ENCODE measurements around the gene ASB4.

Gene ASB4

GRCh38 chr7:95531605-95532219 is 46.0 kb downstream of the ASB4 start:
- no peak for TF ChIP-seq POLR2AphosphoS5 (IDR thresholded peaks at IDR 0.05; ENCODE audit: low read depth, low read length)
- TF ChIP-seq TAF1 (IDR thresholded peaks at IDR 0.05; ENCODE audit: borderline replicate concordance, low read depth, low read length) = no peak
- TF ChIP-seq POLR2A (IDR thresholded peaks at IDR 0.05; ENCODE audit: low read depth, low read length) = no peak
- FAIRE-seq = no peak
- no peak for DNase-seq (ENCODE audit: insufficient read length)

DNA sequence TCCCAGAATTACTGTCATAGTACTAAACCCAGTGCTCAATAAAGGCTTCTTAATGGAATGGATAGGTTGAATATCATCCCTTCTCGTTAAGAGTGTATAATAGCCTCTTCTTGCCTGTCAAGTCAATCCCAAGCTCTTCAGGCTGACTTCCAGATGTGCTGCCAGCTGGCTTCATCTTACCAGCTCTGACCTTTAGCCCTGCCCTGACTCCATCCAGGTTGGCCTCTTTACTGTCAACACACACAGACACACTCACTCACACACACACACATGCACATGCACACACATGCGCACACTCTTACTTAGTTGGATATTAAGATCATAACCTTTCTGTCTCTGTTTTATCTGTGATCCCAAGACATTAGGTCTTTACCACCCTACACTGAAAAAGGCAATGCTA is 49.1 kb downstream of the ASB4 start:
- DNase-seq (ENCODE audit: insufficient read length) (no peak), FAIRE-seq (no peak)
- no peak for TF ChIP-seq POLR2AphosphoS5 (IDR thresholded peaks at IDR 0.05; ENCODE audit: low read depth, low read length)
- no peak for TF ChIP-seq TAF1 (IDR thresholded peaks at IDR 0.05; ENCODE audit: borderline replicate concordance, low read depth, low read length)
- no peak for TF ChIP-seq POLR2A (IDR thresholded peaks at IDR 0.05; ENCODE audit: low read depth, low read length)

GRCh38 chr7:95535662-95536061 is 49.9 kb downstream of the ASB4 start:
- TF ChIP-seq TAF1 (IDR thresholded peaks at IDR 0.05; ENCODE audit: borderline replicate concordance, low read depth, low read length) (no peak), POLR2AphosphoS5 (IDR thresholded peaks at IDR 0.05; ENCODE audit: low read depth, low read length) (no peak), POLR2A (IDR thresholded peaks at IDR 0.05; ENCODE audit: low read depth, low read length) (no peak)
- no peak for FAIRE-seq
- no peak for DNase-seq (ENCODE audit: insufficient read length)

DNA sequence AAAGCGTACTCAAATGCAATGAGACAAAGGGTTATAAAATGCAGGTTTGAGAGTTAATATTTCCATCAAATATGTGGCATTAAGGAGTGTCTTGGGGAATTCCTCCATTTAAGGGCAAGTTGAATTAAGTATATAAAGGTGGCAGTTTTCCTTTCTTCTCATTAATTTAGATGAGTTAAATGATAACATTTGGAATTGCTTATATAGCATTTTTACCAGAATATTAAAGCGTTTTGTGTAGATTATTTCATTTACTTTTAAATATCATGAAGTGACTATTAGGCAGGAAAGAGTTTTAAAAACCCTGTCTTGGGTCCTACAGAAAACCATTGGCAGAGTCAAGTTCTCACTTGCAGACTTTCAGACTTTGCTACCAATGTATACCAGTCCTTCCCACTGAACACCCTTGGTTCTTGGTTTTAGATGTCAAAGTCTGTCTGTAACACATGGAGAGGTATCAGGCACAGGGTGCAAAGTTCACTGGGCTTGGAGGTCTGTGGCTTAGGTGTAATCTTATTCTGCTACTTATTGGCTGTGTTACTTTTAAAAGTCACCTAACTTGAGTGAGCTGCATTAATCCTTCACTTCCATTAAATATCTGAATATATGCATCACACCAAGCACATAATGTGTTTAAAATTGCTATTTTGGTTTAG is 51.0 kb downstream of the ASB4 start:
- no peak for TF ChIP-seq POLR2AphosphoS5 (IDR thresholded peaks at IDR 0.05; ENCODE audit: low read depth, low read length)
- TF ChIP-seq POLR2A (IDR thresholded peaks at IDR 0.05; ENCODE audit: low read depth, low read length) = no peak
- no peak for TF ChIP-seq TAF1 (IDR thresholded peaks at IDR 0.05; ENCODE audit: borderline replicate concordance, low read depth, low read length)
- FAIRE-seq = no peak

GRCh38 chr7:95537468-95537867 is 51.7 kb downstream of the ASB4 start:
- DNase-seq (ENCODE audit: insufficient read length) = no peak
- TF ChIP-seq POLR2A (IDR thresholded peaks at IDR 0.05; ENCODE audit: low read depth, low read length) = no peak
- TF ChIP-seq POLR2AphosphoS5 (IDR thresholded peaks at IDR 0.05; ENCODE audit: low read depth, low read length) = no peak
- no peak for TF ChIP-seq TAF1 (IDR thresholded peaks at IDR 0.05; ENCODE audit: borderline replicate concordance, low read depth, low read length)
- no peak for FAIRE-seq

More for the DNA sequence above, 51.0 kb downstream of the ASB4 start:
- DNase-seq (ENCODE audit: insufficient read length) = no peak

DNA sequence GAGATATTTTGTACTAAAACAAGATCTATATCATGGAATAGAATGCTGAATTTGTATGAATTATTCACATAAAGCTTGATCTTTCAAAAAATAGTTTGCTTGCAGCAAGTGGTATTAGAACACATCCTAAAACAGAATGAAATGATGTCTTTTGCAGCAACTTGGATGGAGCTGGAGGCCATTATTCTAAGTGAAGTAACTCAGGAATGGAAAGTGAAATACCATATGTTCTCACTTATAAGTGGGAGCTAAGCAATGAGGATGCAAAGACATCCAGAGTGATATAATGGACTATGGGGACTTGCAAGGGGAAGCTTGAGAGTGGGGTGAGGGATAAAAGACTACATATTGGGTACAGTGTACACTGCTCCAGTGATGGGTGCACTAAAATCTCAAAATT is 53.7 kb downstream of the ASB4 start:
- no peak for FAIRE-seq
- TF ChIP-seq POLR2A (IDR thresholded peaks at IDR 0.05; ENCODE audit: low read depth, low read length) = no peak
- TF ChIP-seq TAF1 (IDR thresholded peaks at IDR 0.05; ENCODE audit: borderline replicate concordance, low read depth, low read length) = no peak
- TF ChIP-seq POLR2AphosphoS5 (IDR thresholded peaks at IDR 0.05; ENCODE audit: low read depth, low read length) = no peak

DNA sequence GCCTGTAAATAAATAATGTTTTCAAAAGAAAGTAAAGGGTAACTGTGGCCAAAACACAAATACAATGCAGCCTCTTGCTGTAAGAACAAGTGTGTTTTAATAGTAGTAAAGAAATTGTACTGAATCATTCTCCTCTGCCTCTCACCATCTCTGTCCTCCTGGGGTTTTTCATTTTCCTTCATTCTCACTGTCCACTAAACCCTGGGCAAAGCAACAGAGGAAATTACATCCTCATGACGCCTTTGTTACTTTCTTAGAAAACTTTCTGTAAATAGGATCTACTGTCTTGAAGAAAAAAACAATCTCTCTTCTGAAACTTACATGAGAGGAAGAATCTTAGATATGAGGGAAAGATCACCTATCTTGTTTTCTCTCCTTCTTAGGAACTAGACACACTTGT is 54.6 kb downstream of the ASB4 start:
- FAIRE-seq = no peak

More for the DNA sequence above, 53.7 kb downstream of the ASB4 start:
- DNase-seq (ENCODE audit: insufficient read length) = no peak

GRCh38 chr7:95543312-95543711 is 57.6 kb downstream of the ASB4 start:
- FAIRE-seq (no peak), DNase-seq (ENCODE audit: insufficient read length) (no peak)
- TF ChIP-seq TAF1 (IDR thresholded peaks at IDR 0.05; ENCODE audit: borderline replicate concordance, low read depth, low read length) = no peak
- no peak for TF ChIP-seq POLR2AphosphoS5 (IDR thresholded peaks at IDR 0.05; ENCODE audit: low read depth, low read length)
- no peak for TF ChIP-seq POLR2A (IDR thresholded peaks at IDR 0.05; ENCODE audit: low read depth, low read length)

More for the DNA sequence above, 54.6 kb downstream of the ASB4 start:
- TF ChIP-seq POLR2AphosphoS5 (IDR thresholded peaks at IDR 0.05; ENCODE audit: low read depth, low read length) (no peak), TAF1 (IDR thresholded peaks at IDR 0.05; ENCODE audit: borderline replicate concordance, low read depth, low read length) (no peak), POLR2A (IDR thresholded peaks at IDR 0.05; ENCODE audit: low read depth, low read length) (no peak)
- DNase-seq (ENCODE audit: insufficient read length) = no peak

GRCh38 chr7:95544171-95544570 is 58.4 kb downstream of the ASB4 start:
- FAIRE-seq = no peak
- TF ChIP-seq POLR2A (IDR thresholded peaks at IDR 0.05; ENCODE audit: low read depth, low read length) = no peak
- TF ChIP-seq TAF1 (IDR thresholded peaks at IDR 0.05; ENCODE audit: borderline replicate concordance, low read depth, low read length) = no peak
- no peak for TF ChIP-seq POLR2AphosphoS5 (IDR thresholded peaks at IDR 0.05; ENCODE audit: low read depth, low read length)
- no peak for DNase-seq (ENCODE audit: insufficient read length)

- FAIRE-seq = no peak
- no peak for DNase-seq (ENCODE audit: insufficient read length)
- TF ChIP-seq POLR2A (IDR thresholded peaks at IDR 0.05; ENCODE audit: low read depth, low read length) = no peak
- TF ChIP-seq TAF1 (IDR thresholded peaks at IDR 0.05; ENCODE audit: borderline replicate concordance, low read depth, low read length) = no peak
- no peak for TF ChIP-seq POLR2AphosphoS5 (IDR thresholded peaks at IDR 0.05; ENCODE audit: low read depth, low read length)
These were observed 59.4 kb downstream of the ASB4 start for GRCh38 chr7:95545007-95545615.

DNA sequence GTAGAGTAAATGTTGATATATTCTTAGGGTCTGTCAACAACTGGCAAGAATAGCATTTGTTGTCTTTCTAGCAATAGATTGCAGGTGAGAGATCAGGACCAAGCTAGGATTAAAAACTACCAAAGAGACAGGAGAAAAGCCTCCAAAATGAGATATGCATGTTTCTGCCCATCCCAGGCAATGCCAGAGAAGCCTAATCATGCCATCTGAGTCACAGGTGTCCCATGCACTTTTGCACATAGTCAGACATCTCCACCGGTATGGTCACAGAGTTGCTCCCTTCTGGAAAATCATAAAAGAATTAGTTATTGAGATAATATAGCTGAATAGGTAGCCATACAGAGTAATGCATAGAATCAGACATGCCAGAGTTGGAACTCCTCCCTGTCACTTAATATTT is 59.9 kb downstream of the ASB4 start:
- FAIRE-seq (no peak), DNase-seq (ENCODE audit: insufficient read length) (no peak)
- TF ChIP-seq TAF1 (IDR thresholded peaks at IDR 0.05; ENCODE audit: borderline replicate concordance, low read depth, low read length) (no peak), POLR2A (IDR thresholded peaks at IDR 0.05; ENCODE audit: low read depth, low read length) (no peak), POLR2AphosphoS5 (IDR thresholded peaks at IDR 0.05; ENCODE audit: low read depth, low read length) (no peak)

GRCh38 chr7:95546647-95547046 is 60.9 kb downstream of the ASB4 start:
- TF ChIP-seq TAF1 (IDR thresholded peaks at IDR 0.05; ENCODE audit: borderline replicate concordance, low read depth, low read length) (no peak), POLR2AphosphoS5 (IDR thresholded peaks at IDR 0.05; ENCODE audit: low read depth, low read length) (no peak), POLR2A (IDR thresholded peaks at IDR 0.05; ENCODE audit: low read depth, low read length) (no peak)
- DNase-seq (ENCODE audit: insufficient read length) (no peak), FAIRE-seq (no peak)
